HepG2 (cell line): Measurements from ENCODE around the gene FAM72C.
"Not testable (repeated sequence)": the region's sequence is repeated elsewhere in the genome, so short reads cannot be mapped to it uniquely, and the experiment has no call there.

Source experiments
- CTCF ChIP-seq: sonication (generic); formaldehyde crosslinking; IDR thresholded peaks from 2 replicates; pipeline ENCODE4 v1.5.0; 2020; ENCODE audit warnings: mild to moderate bottlenecking, missing genetic modification reagents, moderate library complexity
- DMTF1 ChIP-seq: sonication (generic); formaldehyde crosslinking; IDR thresholded peaks from 2 replicates; pipeline ENCODE4 v1.4.0; 2020; ENCODE audit warnings: mild to moderate bottlenecking, missing genetic modification reagents
- E2F5 ChIP-seq: sonication (generic); formaldehyde crosslinking; conservative IDR thresholded peaks from 2 replicates; pipeline ENCODE4 v1.4.0; 2020; ENCODE audit warnings: missing genetic modification reagents
- ESRRA ChIP-seq: sonication (generic); formaldehyde crosslinking; IDR thresholded peaks from 2 replicates; pipeline ENCODE4 v1.5.1; 2020; ENCODE audit warnings: mild to moderate bottlenecking, low read depth, missing genetic modification reagents
- ETV6 ChIP-seq: sonication (generic); formaldehyde crosslinking; conservative IDR thresholded peaks from 2 replicates; pipeline ENCODE4 v1.4.0; 2020; ENCODE audit warnings: missing genetic modification reagents
- POLR2A ChIP-seq, 2 experiments: IDR thresholded peaks; 2 replicates each; pipeline ENCODE4 v1.6.1; 2011; ENCODE audit warnings: low read depth in 2 of 2, low read length in 2 of 2, mild to moderate bottlenecking in 1 of 2, moderate library complexity in 1 of 2; ENCODE audit not compliant: insufficient read depth in 1 of 2
- TARDBP ChIP-seq: sonication (generic); formaldehyde crosslinking; IDR thresholded peaks from 2 replicates; pipeline ENCODE4 v1.8.0; 2022; ENCODE audit warnings: mild to moderate bottlenecking, missing genetic modification reagents
- ZNF280B ChIP-seq: sonication (generic); formaldehyde crosslinking; IDR thresholded peaks from 2 replicates; pipeline ENCODE4 v1.5.0; 2020; ENCODE audit warnings: missing genetic modification reagents, mild to moderate bottlenecking, borderline replicate concordance
- ZNF503 ChIP-seq: sonication (generic); formaldehyde crosslinking; IDR thresholded peaks from 2 replicates; pipeline ENCODE4 v1.4.0; 2020; ENCODE audit warnings: missing genetic modification reagents
- ZNF550 ChIP-seq: sonication (generic); formaldehyde crosslinking; IDR thresholded peaks from 2 replicates; pipeline ENCODE4 v1.4.0; 2020; ENCODE audit warnings: mild to moderate bottlenecking, missing genetic modification reagents, borderline replicate concordance
- ZNF616 ChIP-seq: sonication (generic); formaldehyde crosslinking; IDR thresholded peaks from 2 replicates; pipeline ENCODE4 v1.5.0; 2020; ENCODE audit warnings: low read depth, mild to moderate bottlenecking, missing genetic modification reagents

- TF ChIP-seq E2F5 (CRISPR knock-in tag); CTCF; ZNF503 (CRISPR knock-in tag); ZNF616; ZNF550 (CRISPR knock-in tag); POLR2A (IDR thresholded peaks at IDR 0.05; ENCODE audit: insufficient read depth in 1 of 2, low read depth in 2 of 2, low read length in 2 of 2); TARDBP (CRISPR knock-in tag); ESRRA (CRISPR knock-in tag); DMTF1 (CRISPR knock-in tag); ETV6 (CRISPR knock-in tag); ZNF280B (CRISPR knock-in tag): not testable (repeated sequence)
These were observed 13.1 kb upstream of the FAM72C start for GRCh38 chr1:143984721-143985473.
